Measurements from ENCODE around the gene FLNC.

GRCh38 chr7:128838109-128838779 is 8.0 kb downstream of the FLNC start:
- no peak for TF ChIP-seq CTCF (IDR thresholded peaks at IDR 0.05)
- TF ChIP-seq EZH2 (IDR thresholded peaks at IDR 0.05) = no peak
- no peak for TF ChIP-seq EZH2phosphoT487 (IDR thresholded peaks at IDR 0.05)
